GM10248 (cell line): ENCODE data around the gene FAM210B.
A peak's percentile ranks its signal among the peaks of the same experiment; 100 is the strongest.
"Not testable (repeated sequence)": the region's sequence is repeated elsewhere in the genome, so short reads cannot be mapped to it uniquely, and the experiment has no call there.

Experiments used
- CTCF ChIA-PET: fragments of 300-600 bp; sonication (Branson Sonifier 250); formaldehyde crosslinking; extraction: SDS; loops from one replicate; lab custom pipeline; 2021; ENCODE audit warnings: antibody characterized with exemption; lab: Yijun Ruan, JAX
- POLR2A ChIA-PET: fragments of 350-650 bp; sonication (Branson Sonifier 250); formaldehyde crosslinking; extraction: SDS; loops from one replicate; lab custom pipeline; 2020; ENCODE audit warnings: antibody characterized with exemption; lab: Yijun Ruan, JAX
- DNase-seq: peaks from one replicate; pipeline ENCODE4 v3.0.0; 2012; ENCODE audit errors: extremely low spot score
- CTCF ChIP-seq: IDR thresholded peaks from 2 replicates; pipeline ENCODE4 v1.5.1; 2012; ENCODE audit warnings: mild to moderate bottlenecking, low read depth; ENCODE audit errors: extremely low read depth, missing control alignments, control extremely low read depth

Gene FAM210B

GRCh38 chr20:56324806-56325205 lies 34.0 kb upstream of the FAM210B start:
- no peak for DNase-seq

GRCh38 chr20:56328861-56329260 lies 29.9 kb upstream of the FAM210B start:
- no peak for DNase-seq
- TF ChIP-seq CTCF = no peak
- ChIA-PET CTCF (interaction anchor here (2.2 kb wide), 1 partner anchor 13 kb away, joined by 8 read pairs; no protein-coding TSS in a partner anchor), POLR2A (no interaction called here)

More at GRCh38 chr20:56324806-56325205, 34.0 kb upstream of the FAM210B start:
- no peak for TF ChIP-seq CTCF
- CTCF ChIA-PET = no interaction called here
- POLR2A ChIA-PET = no interaction called here

GRCh38 chr20:56336709-56337108 lies 22.1 kb upstream of the FAM210B start:
- POLR2A ChIA-PET, CTCF ChIA-PET, DNase-seq: not testable (repeated sequence)

GRCh38 chr20:56342783-56343182 lies 16.0 kb upstream of the FAM210B start:
- ChIA-PET POLR2A (no interaction called here), CTCF (interaction anchor here (0.7 to 3.0 kb wide), 8 partner anchors 8 to 1695 kb away, joined by 3 to 12 read pairs (median 6); partner anchors contain the start of gene MC3R)
- DNase-seq = no peak
- TF ChIP-seq CTCF = no peak

- DNase-seq = peak; percentile 77
- CTCF ChIA-PET = interaction anchor here (0.6 to 3.0 kb wide), 16 partner anchors 9 to 1696 kb away, joined by 3 to 12 read pairs (median 4); partner anchors contain the start of genes FAM210B and MC3R
- POLR2A ChIA-PET = no interaction called here
- TF ChIP-seq CTCF = peak; percentile 63
Measured at GRCh38 chr20:56343861-56344381, 14.9 kb upstream of the FAM210B start.

- TF ChIP-seq CTCF = no peak
- DNase-seq = no peak
- POLR2A ChIA-PET = no interaction called here
- CTCF ChIA-PET = interaction anchor here (1.4 kb wide), 1 partner anchor 97 kb away, joined by 3 read pairs; the partner anchor contains the start of gene MC3R
Measured at GRCh38 chr20:56345911-56346310, 12.9 kb upstream of the FAM210B start.

- CTCF ChIA-PET = no interaction called here
- no peak for DNase-seq
- TF ChIP-seq CTCF = no peak
- POLR2A ChIA-PET = no interaction called here
Measured at GRCh38 chr20:56347628-56348304, 11.0 kb upstream of the FAM210B start.
